Measurements from ENCODE around the gene AGAP1.

- TF ChIP-seq EZH2 (IDR thresholded peaks at IDR 0.05; ENCODE audit: borderline replicate concordance, low read depth, low read length, severe bottlenecking) (no peak), GATA2 (IDR thresholded peaks at IDR 0.05; ENCODE audit: insufficient read depth, insufficient read length, low read depth, low read length) (no peak), JUN (IDR thresholded peaks at IDR 0.05; ENCODE audit: borderline replicate concordance, insufficient read depth, insufficient read length, low read depth) (no peak), POLR2AphosphoS5 (IDR thresholded peaks at IDR 0.05; ENCODE audit: insufficient read depth, low read depth, low read length) (no peak), MAX (IDR thresholded peaks at IDR 0.05; ENCODE audit: insufficient read depth, insufficient read length) (no peak)
- TF ChIP-seq, protein P1, sequence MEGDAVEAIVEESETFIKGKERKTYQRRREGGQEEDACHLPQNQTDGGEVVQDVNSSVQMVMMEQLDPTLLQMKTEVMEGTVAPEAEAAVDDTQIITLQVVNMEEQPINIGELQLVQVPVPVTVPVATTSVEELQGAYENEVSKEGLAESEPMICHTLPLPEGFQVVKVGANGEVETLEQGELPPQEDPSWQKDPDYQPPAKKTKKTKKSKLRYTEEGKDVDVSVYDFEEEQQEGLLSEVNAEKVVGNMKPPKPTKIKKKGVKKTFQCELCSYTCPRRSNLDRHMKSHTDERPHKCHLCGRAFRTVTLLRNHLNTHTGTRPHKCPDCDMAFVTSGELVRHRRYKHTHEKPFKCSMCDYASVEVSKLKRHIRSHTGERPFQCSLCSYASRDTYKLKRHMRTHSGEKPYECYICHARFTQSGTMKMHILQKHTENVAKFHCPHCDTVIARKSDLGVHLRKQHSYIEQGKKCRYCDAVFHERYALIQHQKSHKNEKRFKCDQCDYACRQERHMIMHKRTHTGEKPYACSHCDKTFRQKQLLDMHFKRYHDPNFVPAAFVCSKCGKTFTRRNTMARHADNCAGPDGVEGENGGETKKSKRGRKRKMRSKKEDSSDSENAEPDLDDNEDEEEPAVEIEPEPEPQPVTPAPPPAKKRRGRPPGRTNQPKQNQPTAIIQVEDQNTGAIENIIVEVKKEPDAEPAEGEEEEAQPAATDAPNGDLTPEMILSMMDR (IDR thresholded peaks at IDR 0.05; ENCODE audit: extremely low read depth in 1 of 2, insufficient read depth in 1 of 2, low read depth in 1 of 2, low read length in 2 of 2) = no peak
Observed at GRCh38 chr2:235600926-235601325, 107.1 kb downstream of the AGAP1 start.

Measured in endothelial cell of umbilical vein (primary cell).